Measurements from ENCODE around the gene EXOC4.

EXOC4 gene

GRCh38 chr7:133310232-133310862 lies 57.5 kb downstream of the EXOC4 start:
- Histone ChIP-seq H3K36me3 (ENCODE audit: insufficient read depth, low read length) (peaks cover 35% of the 10 kb centered on the region), H3K9me2 (replicated peaks; ENCODE audit: low read depth, low read length) (no peaks in the 10 kb centered on the region), H2AFZ (ENCODE audit: low read length) (no peak overlapping the region), H3K4me3 (ENCODE audit: low read length, poor library complexity, severe bottlenecking) (no peak overlapping the region), H3K79me2 (ENCODE audit: insufficient read depth, low read length) (no peaks in the 10 kb centered on the region), H4K20me1 (ENCODE audit: insufficient read depth, low read length, poor library complexity, severe bottlenecking) (peaks cover 16% of the 10 kb centered on the region), H3K9me3 (ENCODE audit: insufficient read depth, low read depth, low read length) (no peaks in the 10 kb centered on the region), H3F3A (ENCODE audit: low read depth) (no peaks in the 10 kb centered on the region), H3K27me3 (ENCODE audit: insufficient read depth, low read length, poor library complexity, severe bottlenecking) (no peaks in the 10 kb centered on the region), H3K9ac (ENCODE audit: low read depth, low read length, poor library complexity, severe bottlenecking) (no peak overlapping the region), H3K4me2 (ENCODE audit: low read depth, low read length, poor library complexity, severe bottlenecking) (no peak overlapping the region), H3K4me1 (ENCODE audit: insufficient read depth, low read length, poor library complexity, severe bottlenecking) (peaks cover 5% of the 10 kb centered on the region)
- TF ChIP-seq EZH2phosphoT487 (IDR thresholded peaks at IDR 0.05; ENCODE audit: borderline replicate concordance) (no peak), CTCF (conservative IDR thresholded peaks at IDR 0.05; ENCODE audit: low read length) (no peak)

GRCh38 chr7:133313575-133313974 lies 60.7 kb downstream of the EXOC4 start:
- H3K27me3 ChIP-seq (ENCODE audit: insufficient read depth, low read length, poor library complexity, severe bottlenecking): no peaks in the 10 kb centered on the region

GRCh38 chr7:133314084-133314483 lies 61.2 kb downstream of the EXOC4 start:
- no peaks in the 10 kb centered on the region for H3K9me3 ChIP-seq (ENCODE audit: insufficient read depth, low read depth, low read length)
- H3K79me2 ChIP-seq (ENCODE audit: insufficient read depth, low read length): no peaks in the 10 kb centered on the region
- no peaks in the 10 kb centered on the region for H3K9me2 ChIP-seq (replicated peaks; ENCODE audit: low read depth, low read length)
- peaks cover 5% of the 10 kb centered on the region for H3K4me1 ChIP-seq (ENCODE audit: insufficient read depth, low read length, poor library complexity, severe bottlenecking)
- no peaks in the 10 kb centered on the region for H3K27me3 ChIP-seq (ENCODE audit: insufficient read depth, low read length, poor library complexity, severe bottlenecking)
- no peak overlapping the region for H2AFZ ChIP-seq (ENCODE audit: low read length)
- TF ChIP-seq EZH2phosphoT487 (IDR thresholded peaks at IDR 0.05; ENCODE audit: borderline replicate concordance): no peak
- TF ChIP-seq CTCF (conservative IDR thresholded peaks at IDR 0.05; ENCODE audit: low read length): no peak
- no peak overlapping the region for H3K4me2 ChIP-seq (ENCODE audit: low read depth, low read length, poor library complexity, severe bottlenecking)
- peaks cover 1% of the 10 kb centered on the region; the same call in 1 of the 2 replicates for H3K36me3 ChIP-seq (ENCODE audit: insufficient read depth, low read length)
- H3K9ac ChIP-seq (ENCODE audit: low read depth, low read length, poor library complexity, severe bottlenecking): no peak overlapping the region
- no peaks in the 10 kb centered on the region for H3F3A ChIP-seq (ENCODE audit: low read depth)
- H3K4me3 ChIP-seq (ENCODE audit: low read length, poor library complexity, severe bottlenecking): no peak overlapping the region
- peaks cover 16% of the 10 kb centered on the region for H4K20me1 ChIP-seq (ENCODE audit: insufficient read depth, low read length, poor library complexity, severe bottlenecking)

More at GRCh38 chr7:133313575-133313974, 60.7 kb downstream of the EXOC4 start:
- peaks cover 5% of the 10 kb centered on the region for H3K4me1 ChIP-seq (ENCODE audit: insufficient read depth, low read length, poor library complexity, severe bottlenecking)
- no peak overlapping the region for H3K9ac ChIP-seq (ENCODE audit: low read depth, low read length, poor library complexity, severe bottlenecking)
- H3K4me2 ChIP-seq (ENCODE audit: low read depth, low read length, poor library complexity, severe bottlenecking): no peak overlapping the region
- peaks cover 16% of the 10 kb centered on the region for H4K20me1 ChIP-seq (ENCODE audit: insufficient read depth, low read length, poor library complexity, severe bottlenecking)
- TF ChIP-seq CTCF (conservative IDR thresholded peaks at IDR 0.05; ENCODE audit: low read length) (no peak), EZH2phosphoT487 (IDR thresholded peaks at IDR 0.05; ENCODE audit: borderline replicate concordance) (no peak)
- no peak overlapping the region for H3K4me3 ChIP-seq (ENCODE audit: low read length, poor library complexity, severe bottlenecking)
- H3K79me2 ChIP-seq (ENCODE audit: insufficient read depth, low read length): no peaks in the 10 kb centered on the region
- H2AFZ ChIP-seq (ENCODE audit: low read length): no peak overlapping the region
- H3F3A ChIP-seq (ENCODE audit: low read depth): no peaks in the 10 kb centered on the region
- H3K9me3 ChIP-seq (ENCODE audit: insufficient read depth, low read depth, low read length): no peaks in the 10 kb centered on the region
- no peaks in the 10 kb centered on the region for H3K9me2 ChIP-seq (replicated peaks; ENCODE audit: low read depth, low read length)
- H3K36me3 ChIP-seq (ENCODE audit: insufficient read depth, low read length): peaks cover 6% of the 10 kb centered on the region; the same call in 1 of the 2 replicates
